Measurements from ENCODE around the gene EVI2B. TPM values are rescaled to one million over a fixed set of nuclear protein-coding genes. Genes with fewer than 3 reads are reported as not detected.
A peak's percentile ranks its signal among the peaks of the same experiment; 100 is the strongest.

Gene EVI2B
- total RNA-seq, 2 donors from 2014 or later = 0.99 to 4.9 TPM

DNA sequence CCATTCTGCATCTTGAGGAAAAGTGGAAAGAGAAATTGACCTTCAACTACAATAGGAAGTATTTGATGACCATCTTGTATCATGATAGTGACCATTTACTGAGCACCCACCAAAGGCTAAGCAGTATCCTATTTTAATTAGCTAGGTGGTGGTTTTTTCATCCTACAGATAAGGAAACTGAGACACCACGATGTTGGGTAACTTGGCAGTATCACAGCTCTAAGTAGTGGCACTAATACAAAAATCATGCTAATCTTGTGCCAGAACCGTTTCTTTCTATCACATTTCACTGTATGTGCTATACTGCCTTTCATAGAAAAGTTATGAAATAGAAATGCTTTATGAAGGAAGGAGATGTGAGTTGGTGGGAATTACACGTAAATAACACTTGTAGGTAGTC is 2.3 kb downstream of the EVI2B start:
- no peak for ATAC-seq
- no peaks in the 10 kb centered on the region for H3K36me3 ChIP-seq (replicated peaks in 1 of 2; ENCODE audit: insufficient read depth in 1 of 2, low read depth in 2 of 2)
- intact Hi-C loops (cut with DNase I) = no loop called here

DNA sequence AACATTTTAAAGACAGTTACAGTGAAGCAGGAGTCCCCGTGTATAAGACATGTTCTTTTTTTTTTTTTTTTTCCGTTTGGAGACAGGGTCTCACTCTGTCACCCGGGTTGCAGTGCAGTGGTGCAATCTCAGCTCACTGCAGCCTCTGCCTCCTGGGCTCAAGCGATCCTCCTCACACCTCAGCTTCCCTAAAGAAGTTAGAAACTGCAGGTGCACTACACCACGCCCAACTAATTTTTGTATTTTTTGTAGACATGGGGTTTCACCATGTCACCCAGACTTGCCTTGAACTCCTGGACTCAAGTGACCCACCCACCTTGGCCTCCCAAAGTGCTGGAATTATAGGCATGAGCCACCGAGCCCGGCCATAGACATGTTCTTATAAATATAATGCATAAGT is 3.0 kb downstream of the EVI2B start:
- intact Hi-C loops (cut with DNase I) = no loop called here
- Histone ChIP-seq H3K36me3 (replicated peaks in 1 of 2; ENCODE audit: insufficient read depth in 1 of 2, low read depth in 2 of 2) (no peaks in the 10 kb centered on the region), H3K27me3 (no peaks in the 10 kb centered on the region), H3K9me3 (no peaks in the 10 kb centered on the region), H3K27ac (peak overlapping the region in 1 of 4 donors; percentile 57), H3K4me3 (no peak overlapping the region), H3K4me1 (no peaks in the 10 kb centered on the region)
- ATAC-seq = no peak
- no peak for TF ChIP-seq POLR2A (IDR thresholded peaks at IDR 0.05)
- TF ChIP-seq, protein P1, sequence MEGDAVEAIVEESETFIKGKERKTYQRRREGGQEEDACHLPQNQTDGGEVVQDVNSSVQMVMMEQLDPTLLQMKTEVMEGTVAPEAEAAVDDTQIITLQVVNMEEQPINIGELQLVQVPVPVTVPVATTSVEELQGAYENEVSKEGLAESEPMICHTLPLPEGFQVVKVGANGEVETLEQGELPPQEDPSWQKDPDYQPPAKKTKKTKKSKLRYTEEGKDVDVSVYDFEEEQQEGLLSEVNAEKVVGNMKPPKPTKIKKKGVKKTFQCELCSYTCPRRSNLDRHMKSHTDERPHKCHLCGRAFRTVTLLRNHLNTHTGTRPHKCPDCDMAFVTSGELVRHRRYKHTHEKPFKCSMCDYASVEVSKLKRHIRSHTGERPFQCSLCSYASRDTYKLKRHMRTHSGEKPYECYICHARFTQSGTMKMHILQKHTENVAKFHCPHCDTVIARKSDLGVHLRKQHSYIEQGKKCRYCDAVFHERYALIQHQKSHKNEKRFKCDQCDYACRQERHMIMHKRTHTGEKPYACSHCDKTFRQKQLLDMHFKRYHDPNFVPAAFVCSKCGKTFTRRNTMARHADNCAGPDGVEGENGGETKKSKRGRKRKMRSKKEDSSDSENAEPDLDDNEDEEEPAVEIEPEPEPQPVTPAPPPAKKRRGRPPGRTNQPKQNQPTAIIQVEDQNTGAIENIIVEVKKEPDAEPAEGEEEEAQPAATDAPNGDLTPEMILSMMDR (IDR thresholded peaks at IDR 0.05) = no peak
- no peak for DNase-seq
- WGBS, 2 donors = 70 to 89% methylated on average over 7 of the region's 7 CpGs

More for the DNA sequence above, 2.3 kb downstream of the EVI2B start:
- H3K9me3 ChIP-seq = no peaks in the 10 kb centered on the region
- H3K27me3 ChIP-seq = no peaks in the 10 kb centered on the region
- no peak for TF ChIP-seq POLR2A (IDR thresholded peaks at IDR 0.05)
- TF ChIP-seq, protein P1 (IDR thresholded peaks at IDR 0.05) = no peak
- H3K27ac ChIP-seq = peak overlapping the region in 1 of 4 donors; percentile 14
- no peak for DNase-seq
- H3K4me3 ChIP-seq = no peak overlapping the region
- WGBS, 2 donors = 78 to 87% methylated on average over 3 of the region's 3 CpGs
- no peaks in the 10 kb centered on the region for H3K4me1 ChIP-seq

DNA sequence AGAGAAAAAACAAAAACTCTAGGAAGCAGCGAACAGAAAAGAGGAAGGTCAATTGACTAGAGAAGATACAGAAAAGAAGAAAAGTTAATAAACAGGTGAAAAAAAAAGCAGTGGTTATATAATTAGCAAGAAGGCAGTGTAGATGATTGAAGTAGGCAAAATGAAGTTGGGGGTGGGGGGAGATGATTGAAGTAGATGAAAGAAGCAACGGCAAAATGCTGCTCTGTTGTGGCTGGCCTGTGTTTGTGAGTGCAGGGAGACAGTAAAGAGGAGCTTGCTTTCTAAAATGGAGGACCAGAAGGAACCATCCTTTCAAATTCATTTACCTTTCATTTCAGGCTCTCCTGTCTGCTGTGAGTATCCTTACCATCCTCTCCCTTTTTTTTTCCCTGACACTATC is 3.6 kb downstream of the EVI2B start:
- WGBS, 2 donors = 55 to 58% methylated on average over 2 of the region's 2 CpGs

DNA sequence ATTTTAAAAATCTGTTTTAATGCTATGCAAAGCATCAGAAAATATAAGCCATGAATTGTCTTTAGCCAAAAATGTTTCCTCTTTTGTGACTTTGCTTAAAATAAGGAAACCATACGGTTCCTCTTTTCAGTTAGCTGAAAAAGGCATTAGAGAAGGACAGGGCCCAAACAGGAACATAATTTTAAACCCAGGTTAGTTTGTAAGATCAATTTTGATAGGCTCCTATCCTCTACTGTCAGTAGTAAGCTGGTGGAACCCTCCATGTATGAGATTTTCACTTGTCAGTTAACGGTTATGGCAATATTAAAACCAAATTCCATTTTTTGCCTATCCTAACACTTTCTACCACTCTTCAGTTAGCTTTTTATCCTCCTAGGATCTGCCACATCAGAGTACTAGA is 4.3 kb downstream of the EVI2B start:
- no peaks in the 10 kb centered on the region for H3K9me3 ChIP-seq
- ATAC-seq (no peak), DNase-seq (no peak)
- H3K4me3 ChIP-seq = no peak overlapping the region
- H3K36me3 ChIP-seq (replicated peaks in 1 of 2; ENCODE audit: insufficient read depth in 1 of 2, low read depth in 2 of 2) = no peaks in the 10 kb centered on the region
- peak overlapping the region in 1 of 4 donors; percentile 57 for H3K27ac ChIP-seq
- H3K4me1 ChIP-seq = no peaks in the 10 kb centered on the region
- H3K27me3 ChIP-seq = no peaks in the 10 kb centered on the region
- 84 to 94% methylated on average over 2 of the region's 2 CpGs for WGBS, 2 donors
- TF ChIP-seq POLR2A (IDR thresholded peaks at IDR 0.05) = peak in 1 of 3 donors; percentile 28
- TF ChIP-seq, protein P1 (IDR thresholded peaks at IDR 0.05) = no peak
- intact Hi-C loops (cut with DNase I) = no loop called here

More for the DNA sequence above, 3.6 kb downstream of the EVI2B start:
- Histone ChIP-seq H3K4me1 (no peaks in the 10 kb centered on the region), H3K36me3 (replicated peaks in 1 of 2; ENCODE audit: insufficient read depth in 1 of 2, low read depth in 2 of 2) (no peaks in the 10 kb centered on the region), H3K9me3 (no peaks in the 10 kb centered on the region), H3K27me3 (no peaks in the 10 kb centered on the region), H3K27ac (peak overlapping the region in 1 of 4 donors; percentile 57), H3K4me3 (no peak overlapping the region)
- TF ChIP-seq, protein P1 (IDR thresholded peaks at IDR 0.05) = no peak
- TF ChIP-seq POLR2A (IDR thresholded peaks at IDR 0.05) = no peak
- no peak for DNase-seq
- intact Hi-C loops (cut with DNase I) = no loop called here
- no peak for ATAC-seq

Data from body of pancreas (tissue), 4 donors.